ENCODE measurements around the gene GGTLC1. TPM values are rescaled to one million over a fixed set of nuclear protein-coding genes. Genes with fewer than 3 reads are reported as not detected.
A peak's percentile ranks its signal among the peaks of the same experiment; 100 is the strongest.

The GGTLC1 gene
- not detected for total RNA-seq
- long read RNA-seq = 0 reads

DNA sequence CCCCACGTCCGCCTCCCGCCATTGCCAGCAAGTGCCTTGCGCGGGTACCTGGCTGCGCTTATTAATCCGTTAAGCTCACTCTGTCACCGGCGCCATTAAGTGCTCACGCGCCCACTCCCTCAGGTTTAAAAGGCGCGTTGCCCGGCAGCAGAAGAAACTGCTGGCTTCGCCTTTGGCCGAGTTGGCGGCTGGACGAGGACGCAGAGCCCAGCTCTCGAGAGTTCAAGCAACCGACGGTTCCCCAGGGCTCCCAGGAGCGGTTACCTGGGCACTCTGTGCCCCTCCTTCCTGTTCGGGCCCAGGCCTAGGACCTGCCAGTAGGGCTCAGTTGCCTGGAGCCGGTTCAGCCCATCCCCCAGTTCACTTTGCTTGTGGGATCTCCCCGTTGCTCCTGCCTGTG is at the start of gene GGTLC1:
TSS of gene GGTLC1 (minus strand) at position 219 of the 400 bp plus-strand sequence. CDS start 2,168 bp downstream, outside the sequence.
- intact Hi-C loops (cut with DNase I) = no loop called here
- DNase-seq (ENCODE audit: low spot score) = peak; percentile 47

DNA sequence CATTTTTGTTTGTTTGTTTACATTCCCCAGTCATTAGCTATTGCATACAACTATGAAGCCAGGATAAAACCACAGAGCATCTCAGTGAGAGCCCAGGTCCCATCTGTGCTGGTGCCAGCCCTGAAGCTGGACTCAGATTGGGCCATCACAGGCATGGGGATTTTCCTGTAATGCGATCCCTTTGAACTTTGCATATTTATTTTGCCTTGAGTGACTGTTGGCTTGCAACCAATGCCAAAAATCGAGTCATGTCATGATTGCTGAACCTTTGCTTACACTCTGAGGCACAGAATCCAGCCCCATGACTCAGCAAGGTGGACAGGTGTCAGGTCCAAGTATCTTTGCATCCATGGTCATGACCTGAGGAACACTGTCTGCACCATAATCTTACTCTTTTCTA is 46.2 kb upstream of the GGTLC1 start:
- no peak for DNase-seq (ENCODE audit: low spot score)
- intact Hi-C loops (cut with DNase I) = no loop called here

- intact Hi-C loops (cut with DNase I) = no loop called here
- no peak for DNase-seq (ENCODE audit: low spot score)
These were observed 45.0 kb upstream of the GGTLC1 start for GRCh38 chr20:24033565-24033964.

- no peak for DNase-seq (ENCODE audit: low spot score)
- intact Hi-C loops (cut with DNase I) = no loop called here
These were observed 44.6 kb upstream of the GGTLC1 start for GRCh38 chr20:24033151-24033550.

DNA sequence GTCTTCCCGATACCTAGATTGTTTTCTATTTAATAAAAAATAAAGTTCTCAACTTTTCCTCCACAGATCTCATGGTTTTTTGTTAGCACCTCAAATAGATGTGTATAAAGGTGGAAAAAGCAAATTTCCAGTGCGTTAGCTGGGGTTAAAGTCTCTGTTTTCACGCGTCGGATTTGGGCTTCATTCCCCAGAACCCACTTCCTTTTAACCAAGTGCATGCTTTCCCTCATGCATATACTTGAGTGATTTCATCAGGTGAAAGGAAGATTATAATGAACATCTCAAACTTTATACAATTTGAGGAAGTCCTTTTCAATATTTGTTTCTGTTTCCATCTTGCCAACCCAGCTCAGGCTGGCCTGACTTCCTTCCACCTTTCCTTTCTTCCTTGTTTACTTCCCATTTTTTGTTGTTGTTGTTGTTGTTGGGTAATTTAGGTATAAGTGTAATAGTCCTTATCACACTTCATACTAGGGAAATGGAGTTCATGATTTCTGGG is 43.9 kb upstream of the GGTLC1 start:
- intact Hi-C loops (cut with DNase I) = no loop called here
- no peak for DNase-seq (ENCODE audit: low spot score)

GRCh38 chr20:24027229-24027628 is 38.6 kb upstream of the GGTLC1 start:
- intact Hi-C loops (cut with DNase I) = no loop called here
- DNase-seq (ENCODE audit: low spot score) = peak; percentile 75

GRCh38 chr20:24022621-24023180 is 34.1 kb upstream of the GGTLC1 start:
- no peak for DNase-seq (ENCODE audit: low spot score)
- intact Hi-C loops (cut with DNase I) = no loop called here

- intact Hi-C loops (cut with DNase I) = no loop called here
- no peak for DNase-seq (ENCODE audit: low spot score)
These were observed 30.2 kb upstream of the GGTLC1 start for GRCh38 chr20:24018796-24019195.

GRCh38 chr20:24017458-24017755 is 28.8 kb upstream of the GGTLC1 start:
- DNase-seq (ENCODE audit: low spot score) = no peak
- intact Hi-C loops (cut with DNase I) = no loop called here

GRCh38 chr20:24016607-24017457 is 28.3 kb upstream of the GGTLC1 start:
- no peak for DNase-seq (ENCODE audit: low spot score)
- intact Hi-C loops (cut with DNase I) = no loop called here

DNA sequence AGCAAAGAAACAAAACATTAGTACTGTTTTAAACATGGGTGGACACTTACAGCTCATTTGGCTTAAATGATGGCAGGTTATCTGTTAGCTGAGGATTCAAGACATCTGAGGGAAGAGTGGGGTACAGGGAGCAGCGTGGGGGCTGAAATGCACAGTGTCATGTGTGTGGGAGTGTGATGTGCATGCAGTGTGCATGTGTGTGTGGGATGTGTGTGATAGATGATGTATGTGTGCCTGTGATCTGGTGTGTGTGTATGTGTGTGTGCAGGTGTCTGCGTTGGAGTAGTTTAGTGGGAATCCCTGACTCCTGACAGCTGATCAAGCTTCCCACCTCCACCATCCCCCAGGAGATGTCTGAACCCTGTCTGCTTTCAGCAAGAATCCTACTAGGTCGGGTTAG is 25.4 kb upstream of the GGTLC1 start:
- intact Hi-C loops (cut with DNase I) = no loop called here

GRCh38 chr20:24011282-24011681 is 22.7 kb upstream of the GGTLC1 start:
- no peak for DNase-seq (ENCODE audit: low spot score)
- intact Hi-C loops (cut with DNase I) = no loop called here

More for the DNA sequence above, 25.4 kb upstream of the GGTLC1 start:
- no peak for DNase-seq (ENCODE audit: low spot score)

GRCh38 chr20:24007758-24008157 is 19.2 kb upstream of the GGTLC1 start:
- DNase-seq (ENCODE audit: low spot score) = no peak
- intact Hi-C loops (cut with DNase I) = no loop called here

DNA sequence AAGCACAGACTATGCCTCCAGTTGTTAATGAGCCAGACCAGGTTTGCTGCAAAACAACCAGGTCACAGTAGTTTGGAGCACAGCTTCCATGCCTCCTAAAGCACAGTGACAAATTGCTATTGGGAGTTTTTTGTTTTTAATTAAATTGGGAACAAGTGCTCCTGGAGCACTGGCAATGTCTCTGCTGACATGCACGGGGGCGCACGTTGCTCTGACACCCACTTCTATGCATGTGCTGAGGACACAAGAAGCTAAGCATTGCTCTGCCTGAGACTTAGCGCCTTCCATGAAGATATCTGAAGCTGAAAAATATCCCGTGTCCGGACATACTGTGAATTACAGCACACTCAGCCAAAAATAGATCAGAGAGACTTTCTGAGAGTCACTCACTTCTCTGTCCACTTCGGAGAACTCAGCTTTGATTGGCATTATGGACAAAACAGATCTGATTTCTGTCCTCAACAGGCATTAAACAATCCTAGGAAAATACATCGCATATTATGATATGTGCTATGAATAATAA is 18.6 kb upstream of the GGTLC1 start:
- intact Hi-C loops (cut with DNase I) = no loop called here
- no peak for DNase-seq (ENCODE audit: low spot score)

DNA sequence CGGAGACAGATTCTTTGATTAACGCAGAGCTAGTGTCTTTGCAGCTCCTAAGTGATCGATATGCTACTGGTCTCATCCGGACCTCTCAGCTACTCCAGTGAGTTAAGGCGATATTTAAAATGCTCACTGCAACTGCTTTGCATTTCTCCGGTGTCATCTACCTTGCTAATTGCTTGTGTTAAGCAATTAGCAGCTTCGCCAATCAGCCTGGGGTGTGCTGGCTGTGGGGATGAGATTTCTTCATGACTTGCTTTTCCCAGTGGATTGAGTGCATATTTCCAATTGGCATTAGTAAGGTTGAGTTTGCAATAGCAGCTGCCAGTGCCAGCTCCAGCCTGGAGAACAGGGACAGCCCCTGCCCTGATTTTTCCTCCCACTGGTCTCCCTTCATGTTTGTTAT is 18.0 kb upstream of the GGTLC1 start:
- no peak for DNase-seq (ENCODE audit: low spot score)
- intact Hi-C loops (cut with DNase I) = no loop called here

DNA sequence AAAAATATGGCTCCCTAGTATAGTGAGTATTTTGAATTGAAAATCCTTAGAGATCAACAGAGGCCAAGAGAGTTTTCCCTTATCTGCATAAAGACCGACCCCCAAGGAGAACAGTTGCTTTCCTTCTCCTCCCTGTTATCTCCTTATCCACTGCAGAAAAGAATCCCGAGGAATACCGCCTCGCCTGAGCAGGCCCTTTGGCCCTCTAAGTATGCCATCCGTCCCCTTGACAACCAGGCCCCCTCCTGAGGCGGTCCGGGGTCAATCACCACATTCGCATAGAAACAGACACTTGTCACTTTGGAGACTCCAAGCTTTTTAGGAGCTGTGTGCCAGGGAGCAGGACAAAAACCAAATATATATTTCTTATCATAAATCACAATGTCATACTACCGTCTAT is 15.9 kb upstream of the GGTLC1 start:
- DNase-seq (ENCODE audit: low spot score) = no peak
- intact Hi-C loops (cut with DNase I) = no loop called here

DNA sequence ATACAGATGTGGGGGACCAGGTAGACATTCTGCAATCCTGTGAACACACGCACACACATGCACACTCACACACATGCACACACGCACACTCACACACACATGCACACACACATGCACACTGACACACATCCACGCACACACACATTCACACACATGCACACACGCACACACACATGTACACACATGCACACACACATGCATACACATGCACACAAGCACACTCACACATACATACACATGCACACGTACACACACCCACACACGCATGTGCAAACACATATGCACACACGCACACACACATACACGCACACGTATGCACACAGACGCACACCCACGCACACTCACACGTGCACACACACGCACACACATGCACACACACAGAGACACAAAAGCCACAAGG is 14.3 kb upstream of the GGTLC1 start:
- intact Hi-C loops (cut with DNase I) = no loop called here
- peak; percentile 27 for DNase-seq (ENCODE audit: low spot score)

- peak; percentile 71 for DNase-seq (ENCODE audit: low spot score)
- intact Hi-C loops (cut with DNase I) = no loop called here
These were observed 13.3 kb upstream of the GGTLC1 start for GRCh38 chr20:24001712-24002405.

DNA sequence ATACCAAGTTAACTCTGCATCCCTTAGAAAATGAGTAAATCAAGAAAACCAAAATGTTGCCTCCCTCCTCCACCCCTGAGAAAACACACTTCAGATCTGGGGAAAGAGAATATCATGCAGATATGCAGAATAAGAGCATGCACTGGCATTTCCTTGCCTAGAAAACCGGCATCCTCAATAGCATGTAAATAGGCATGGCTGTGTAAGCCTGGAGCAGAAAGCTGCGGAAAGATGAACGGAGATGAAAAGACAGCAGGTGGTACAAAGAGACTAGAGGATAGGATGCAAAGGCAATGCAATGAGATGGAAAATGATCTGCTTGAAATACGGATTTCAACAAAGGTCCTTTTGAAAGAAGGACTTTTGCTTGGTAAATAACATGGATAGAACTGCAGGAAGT is 10.3 kb upstream of the GGTLC1 start:
- intact Hi-C loops (cut with DNase I) = loop anchor here (5.0 kb wide), 2 partner anchors 67 to 332 kb away; no protein-coding TSS in a partner anchor
- DNase-seq (ENCODE audit: low spot score) = no peak

DNA sequence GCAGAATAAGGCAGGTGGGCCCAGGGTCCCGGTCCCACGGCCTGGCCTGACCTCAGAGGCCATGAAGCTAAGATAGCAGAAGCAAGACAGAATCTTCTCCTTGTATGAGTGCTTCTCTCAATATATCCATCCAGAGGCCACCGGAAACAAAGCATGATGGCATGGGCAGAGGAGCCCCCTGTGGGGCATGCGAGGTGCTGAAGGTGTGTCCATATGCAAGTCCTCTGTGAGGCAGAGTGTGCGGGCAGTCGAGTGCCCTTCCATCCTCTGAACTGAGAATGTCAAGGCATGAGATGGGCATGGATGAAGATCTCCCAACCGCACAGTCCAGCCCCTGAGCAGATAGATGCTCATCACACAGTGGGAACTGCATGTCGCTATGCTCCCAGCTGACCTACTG is 9.8 kb upstream of the GGTLC1 start:
- intact Hi-C loops (cut with DNase I) = loop anchor here (5.0 kb wide), 2 partner anchors 66 to 331 kb away; no protein-coding TSS in a partner anchor
- peak; percentile 68 for DNase-seq (ENCODE audit: low spot score)
